ENCODE results near the gene YBX2.
A peak's percentile ranks its signal among the peaks of the same experiment; 100 is the strongest.
"Not testable (repeated sequence)": the region's sequence is repeated elsewhere in the genome, so short reads cannot be mapped to it uniquely, and the experiment has no call there.

The YBX2 gene

DNA sequence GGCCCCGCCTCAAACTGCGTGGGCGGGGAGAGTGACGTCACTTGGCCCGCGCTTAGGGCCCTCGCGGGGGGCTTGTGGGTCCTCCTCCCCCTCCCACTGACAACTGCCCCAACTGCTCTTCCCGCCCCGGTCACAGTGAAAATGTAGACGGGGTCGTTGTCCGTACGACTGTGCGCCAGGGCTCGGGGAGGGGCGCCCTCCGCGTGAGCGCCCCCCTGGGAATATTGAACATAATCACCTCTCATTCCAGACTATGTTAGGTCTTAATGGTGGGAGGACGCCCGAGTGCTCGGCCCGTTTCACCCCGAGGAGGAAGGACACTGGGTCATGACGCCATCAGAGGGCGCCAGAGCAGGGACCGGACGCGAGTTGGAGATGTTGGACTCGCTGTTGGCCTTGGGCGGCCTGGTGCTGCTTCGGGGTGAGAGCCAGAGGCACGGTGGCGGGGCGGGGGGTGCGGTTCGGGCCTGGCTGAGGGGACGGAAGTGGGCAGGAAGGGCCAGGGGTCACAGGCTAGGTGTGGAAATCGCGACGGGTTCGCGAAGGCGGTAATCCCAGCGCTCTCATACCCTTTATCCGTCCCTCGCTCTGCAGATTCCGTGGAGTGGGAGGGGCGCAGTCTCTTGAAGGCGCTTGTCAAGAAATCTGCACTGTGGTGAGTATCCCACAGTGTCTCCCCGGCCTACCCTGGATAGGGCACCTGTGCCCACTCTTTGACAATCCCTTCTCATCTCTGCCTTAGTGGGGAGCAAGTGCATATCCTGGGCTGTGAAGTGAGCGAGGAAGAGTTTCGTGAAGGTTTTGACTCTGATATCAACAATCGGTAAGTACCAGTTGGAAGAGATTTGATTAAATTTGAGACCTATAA is 42.0 kb downstream of the YBX2 start, which contains the start of gene ELP5:
Gene ELP5, plus strand, starts transcription at position 40 of the 868 bp plus-strand sequence. Its CDS starts 336 bp downstream, at position 376.
- H3K4me3 ChIP-seq (ENCODE audit: low read length): peak within 1 kb of the TSS; percentile 97
- DNase-seq (ENCODE audit: low read depth, low spot score): peak; percentile 81

GRCh38 chr17:7251661-7252175 is 42.7 kb downstream of the YBX2 start, which contains the start of gene CTDNEP1:
CTDNEP1 (minus strand) TSS chr17:7251734; CDS start chr17:7251296, 438 bp downstream.
- peak; percentile 100 for DNase-seq (ENCODE audit: low read depth, low spot score)
- peak within 1 kb of the TSS; percentile 97 for H3K4me3 ChIP-seq (ENCODE audit: low read length)

- no peak for DNase-seq (ENCODE audit: low read depth, low spot score)
- peak overlapping the region; percentile 97 for H3K4me3 ChIP-seq (ENCODE audit: low read length)
These were observed 43.5 kb downstream of the YBX2 start for GRCh38 chr17:7250695-7251627.

GRCh38 chr17:7249830-7250229 is 44.6 kb downstream of the YBX2 start:
- peak overlapping the region; percentile 97 for H3K4me3 ChIP-seq (ENCODE audit: low read length)
- no peak for DNase-seq (ENCODE audit: low read depth, low spot score)

- H3K4me3 ChIP-seq (ENCODE audit: low read length): no peak overlapping the region
These were observed 45.2 kb downstream of the YBX2 start for GRCh38 chr17:7249214-7249613.

GRCh38 chr17:7248796-7249195 is 45.6 kb downstream of the YBX2 start:
- no peak overlapping the region for H3K4me3 ChIP-seq (ENCODE audit: low read length)
- no peak for DNase-seq (ENCODE audit: low read depth, low spot score)

More at GRCh38 chr17:7249214-7249613, 45.2 kb downstream of the YBX2 start:
- DNase-seq (ENCODE audit: low read depth, low spot score): no peak

DNA sequence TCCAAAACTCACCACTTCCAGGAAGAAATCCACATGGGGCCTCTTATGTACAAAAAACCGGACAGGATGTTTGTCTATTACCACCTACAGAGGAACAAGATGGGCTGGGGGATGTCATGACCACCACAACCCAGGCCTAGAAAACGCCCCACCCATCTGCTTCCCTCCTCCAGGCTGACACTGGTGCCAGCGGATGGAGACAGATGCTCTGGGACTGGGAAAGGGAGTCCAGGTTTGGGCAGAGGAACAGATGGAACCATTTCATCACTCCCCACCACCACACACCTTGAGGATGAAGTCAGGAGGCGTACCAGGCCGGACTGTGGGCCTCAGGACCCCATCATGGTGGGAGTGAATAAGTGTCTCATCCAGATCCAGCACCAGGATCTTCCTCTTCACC is 47.7 kb downstream of the YBX2 start:
- no peak for DNase-seq (ENCODE audit: low read depth, low spot score)
- H3K4me3 ChIP-seq (ENCODE audit: low read length): no peak overlapping the region

DNA sequence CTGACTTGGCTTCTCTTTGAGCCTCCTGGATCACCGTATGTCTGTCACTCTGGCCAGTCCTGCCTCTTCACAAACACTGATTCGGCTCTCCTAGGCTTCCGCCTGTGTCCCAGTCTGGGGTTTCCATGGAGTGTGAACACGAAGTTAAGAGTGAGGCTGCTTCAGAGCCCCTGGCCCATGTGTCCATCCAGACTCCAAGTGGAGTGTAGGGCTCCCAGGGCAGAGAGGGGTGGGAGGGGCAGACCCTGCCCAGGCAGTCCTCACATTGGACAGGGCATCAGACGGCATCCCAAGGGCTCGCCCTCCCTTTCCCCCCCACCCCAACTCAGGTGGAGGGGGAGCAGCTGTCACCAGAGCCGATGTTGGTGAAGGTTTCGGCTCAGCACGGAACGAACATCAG is 50.6 kb downstream of the YBX2 start:
- DNase-seq (ENCODE audit: low read depth, low spot score); H3K4me3 ChIP-seq (ENCODE audit: low read length): not testable (repeated sequence)

DNA sequence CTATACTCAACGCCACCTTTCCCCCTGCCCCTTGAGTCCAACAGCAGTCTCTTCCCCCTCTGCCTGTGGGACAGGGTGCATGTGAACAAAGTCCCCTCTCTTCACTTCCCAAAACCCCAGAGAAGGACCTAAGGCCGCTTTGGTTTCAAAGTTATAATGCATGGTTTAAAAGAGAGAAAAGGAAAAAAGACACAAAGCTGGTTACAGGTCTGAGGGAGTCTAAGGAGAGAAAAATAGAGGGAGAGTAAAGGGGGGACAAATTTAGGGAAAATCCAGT is 51.0 kb downstream of the YBX2 start:
- peak overlapping the region; percentile 96 for H3K4me3 ChIP-seq (ENCODE audit: low read length)
- DNase-seq (ENCODE audit: low read depth, low spot score): no peak

GRCh38 chr17:7242717-7243452 is 51.6 kb downstream of the YBX2 start:
- DNase-seq (ENCODE audit: low read depth, low spot score): peak; percentile 95
- H3K4me3 ChIP-seq (ENCODE audit: low read length): peak overlapping the region; percentile 96

- peak within 1 kb of the TSS; percentile 96 for H3K4me3 ChIP-seq (ENCODE audit: low read length)
- DNase-seq (ENCODE audit: low read depth, low spot score): peak; percentile 87
These were observed 52.4 kb downstream of the YBX2 start, which contains the start of gene GABARAP for GRCh38 chr17:7241783-7242716. GABARAP (minus strand) TSS chr17:7242449; CDS start chr17:7242330, 119 bp downstream.

GRCh38 chr17:7241090-7241733 is 53.2 kb downstream of the YBX2 start:
- peak overlapping the region; percentile 96 for H3K4me3 ChIP-seq (ENCODE audit: low read length)
- no peak for DNase-seq (ENCODE audit: low read depth, low spot score)

- DNase-seq (ENCODE audit: low read depth, low spot score): no peak
- H3K4me3 ChIP-seq (ENCODE audit: low read length): peak overlapping the region; percentile 58
These were observed 54.1 kb downstream of the YBX2 start for GRCh38 chr17:7240375-7240774.

- DNase-seq (ENCODE audit: low read depth, low spot score): peak; percentile 99
- H3K4me3 ChIP-seq (ENCODE audit: low read length): peak within 1 kb of the TSS; percentile 98
These were observed 55.1 kb downstream of the YBX2 start, which contains the start of gene PHF23 for GRCh38 chr17:7239091-7240027. PHF23 (minus strand) TSS chr17:7239457; CDS start chr17:7239279, 178 bp downstream.

GRCh38 chr17:7238420-7239090 is 55.9 kb downstream of the YBX2 start:
- H3K4me3 ChIP-seq (ENCODE audit: low read length): peak overlapping the region; percentile 98
- DNase-seq (ENCODE audit: low read depth, low spot score): no peak

All from Jurkat, Clone E6-1 (cell line).